Caco-2 (cell line): ENCODE results near the gene UST. TPM values are rescaled to one million over a fixed set of nuclear protein-coding genes. Genes with fewer than 3 reads are reported as not detected.

Source experiments
- BruUV-seq: library from RNA; stranded (reverse); fragments of 400-500 nt; replicated peaks from 2 replicates; lab custom pipeline; 2021; lab: Mats Ljungman, UMichigan
- CTCF ChIA-PET: fragments of 300-600 bp; sonication (Branson Sonifier 250); formaldehyde crosslinking; loops from one replicate; lab custom pipeline; 2022; ENCODE audit warnings: antibody characterized with exemption; lab: Charles Lee
- POLR2A ChIA-PET: fragments of 300-600 bp; sonication (Branson Sonifier 250); formaldehyde crosslinking; loops from one replicate; lab custom pipeline; 2022; ENCODE audit warnings: antibody characterized with exemption; lab: Charles Lee
- DNase-seq, 2 experiments: peaks; one replicate each; pipeline versions ENCODE4 v3.0.0 to v3.0.0-alpha.2; 2020 to 2022
- H3K27me3 ChIP-seq: replicated peaks from 2 replicates; pipeline ENCODE4 v1.6.0; 2011; ENCODE audit warnings: low read length; ENCODE audit not compliant: control insufficient read depth, insufficient read depth
- H3K36me3 ChIP-seq: 2 replicates; pipeline ENCODE4 v1.5.1; 2011; ENCODE audit warnings: low read length; ENCODE audit not compliant: control insufficient read depth, insufficient read depth
- H3K4me1 ChIP-seq: fragments of 250-450 bp; sonication (Bioruptor Pico); 2 replicates; pipeline ENCODE4 v1.5.1; 2020; ENCODE audit warnings: mild to moderate bottlenecking
- H3K4me3 ChIP-seq: 2 replicates; pipeline ENCODE4 v1.5.1; 2011; ENCODE audit warnings: low read depth, mild to moderate bottlenecking, control low read depth, low read length
- H3K9me3 ChIP-seq: fragments of 250-450 bp; sonication (Bioruptor Pico); 2 replicates; pipeline ENCODE4 v1.5.1; 2020; ENCODE audit warnings: mild to moderate bottlenecking, moderate library complexity
- H3K27ac Mint-ChIP-seq: one replicate; pipeline ENCODE4 v1.8.0; 2022; ENCODE audit warnings: mixed read lengths; ENCODE audit not compliant: unreplicated experiment
- H3K27me3 Mint-ChIP-seq: one replicate; pipeline ENCODE4 v1.8.0; 2022; ENCODE audit warnings: mixed read lengths; ENCODE audit not compliant: insufficient read depth, unreplicated experiment
- H3K36me3 Mint-ChIP-seq: one replicate; pipeline ENCODE4 v1.8.0; 2022; ENCODE audit warnings: mild to moderate bottlenecking, mixed read lengths; ENCODE audit not compliant: insufficient read depth, unreplicated experiment
- H3K4me1 Mint-ChIP-seq: one replicate; pipeline ENCODE4 v1.8.0; 2022; ENCODE audit warnings: low read depth, mixed read lengths; ENCODE audit not compliant: unreplicated experiment
- H3K4me3 Mint-ChIP-seq: one replicate; pipeline ENCODE4 v1.8.0; 2022; ENCODE audit warnings: mild to moderate bottlenecking, moderate library complexity, mixed read lengths; ENCODE audit not compliant: unreplicated experiment
- H3K9me3 Mint-ChIP-seq: one replicate; pipeline ENCODE4 v1.8.0; 2022; ENCODE audit warnings: mixed read lengths; ENCODE audit not compliant: unreplicated experiment
- intact Hi-C: fragments of 100-400 bp; cut with micrococcal nuclease; formaldehyde crosslinking; loops from one replicate; pipeline ENCODE4 v1.10.0; 2022; ENCODE audit not compliant: unreplicated experiment
- total RNA-seq: library from RNA; stranded (reverse); gene quantifications from 2 replicates; pipeline ENCODE4 v1.2.3, GENCODE V29; 2022
- TF ChIP-seq, protein P1 (sequence below), 2 experiments: fragments of 200-600 bp in 1 of 2; IDR thresholded peaks; 1 replicate in 1 of 2; 2 replicates in 1 of 2; pipeline versions ENCODE4 v1.5.1 to v1.8.0; 2011 to 2022; ENCODE audit warnings: antibody characterized with exemption in 1 of 2, control low read depth in 1 of 2, inconsistent platforms in 1 of 2, low read depth in 1 of 2, low read length in 1 of 2, mild to moderate bottlenecking in 1 of 2, moderate library complexity in 1 of 2; ENCODE audit not compliant: insufficient read depth in 1 of 2, severe bottlenecking in 1 of 2, unreplicated experiment in 1 of 2

Gene UST
- total RNA-seq, 1 experiment from 2014 or later: not detected

GRCh38 chr6:149114167-149114566 is 367.3 kb downstream of the UST start:
- TF ChIP-seq, protein P1, sequence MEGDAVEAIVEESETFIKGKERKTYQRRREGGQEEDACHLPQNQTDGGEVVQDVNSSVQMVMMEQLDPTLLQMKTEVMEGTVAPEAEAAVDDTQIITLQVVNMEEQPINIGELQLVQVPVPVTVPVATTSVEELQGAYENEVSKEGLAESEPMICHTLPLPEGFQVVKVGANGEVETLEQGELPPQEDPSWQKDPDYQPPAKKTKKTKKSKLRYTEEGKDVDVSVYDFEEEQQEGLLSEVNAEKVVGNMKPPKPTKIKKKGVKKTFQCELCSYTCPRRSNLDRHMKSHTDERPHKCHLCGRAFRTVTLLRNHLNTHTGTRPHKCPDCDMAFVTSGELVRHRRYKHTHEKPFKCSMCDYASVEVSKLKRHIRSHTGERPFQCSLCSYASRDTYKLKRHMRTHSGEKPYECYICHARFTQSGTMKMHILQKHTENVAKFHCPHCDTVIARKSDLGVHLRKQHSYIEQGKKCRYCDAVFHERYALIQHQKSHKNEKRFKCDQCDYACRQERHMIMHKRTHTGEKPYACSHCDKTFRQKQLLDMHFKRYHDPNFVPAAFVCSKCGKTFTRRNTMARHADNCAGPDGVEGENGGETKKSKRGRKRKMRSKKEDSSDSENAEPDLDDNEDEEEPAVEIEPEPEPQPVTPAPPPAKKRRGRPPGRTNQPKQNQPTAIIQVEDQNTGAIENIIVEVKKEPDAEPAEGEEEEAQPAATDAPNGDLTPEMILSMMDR (IDR thresholded peaks at IDR 0.05; ENCODE audit: insufficient read depth in 1 of 2, low read depth in 1 of 2, low read length in 1 of 2, severe bottlenecking in 1 of 2, unreplicated experiment in 1 of 2): no peak
- intact Hi-C loops: no loop called here
- H3K36me3 Mint-ChIP-seq: no peaks in the 10 kb centered on the region
- ChIA-PET CTCF (no interaction called here), POLR2A (no interaction called here)
- BruUV-seq: no TSS peak
- H3K27ac Mint-ChIP-seq: no peak overlapping the region
- no peaks in the 10 kb centered on the region for H3K9me3 Mint-ChIP-seq
- no peaks in the 10 kb centered on the region for H3K4me1 ChIP-seq
- no peaks in the 10 kb centered on the region for H3K9me3 ChIP-seq
- DNase-seq: no peak
- H3K36me3 ChIP-seq: no peaks in the 10 kb centered on the region
- no peaks in the 10 kb centered on the region for H3K27me3 ChIP-seq
- H3K27me3 Mint-ChIP-seq: no peaks in the 10 kb centered on the region
- no peak overlapping the region for H3K4me3 Mint-ChIP-seq
- H3K4me3 ChIP-seq: no peak overlapping the region
- no peaks in the 10 kb centered on the region for H3K4me1 Mint-ChIP-seq

- Mint-ChIP-seq H3K36me3 (no peaks in the 10 kb centered on the region), H3K27ac (no peak overlapping the region), H3K4me3 (no peak overlapping the region), H3K27me3 (peaks cover 2% of the 10 kb centered on the region), H3K4me1 (no peaks in the 10 kb centered on the region), H3K9me3 (peaks cover 9% of the 10 kb centered on the region)
- Histone ChIP-seq H3K9me3 (no peaks in the 10 kb centered on the region), H3K4me1 (no peaks in the 10 kb centered on the region), H3K4me3 (no peak overlapping the region), H3K27me3 (no peaks in the 10 kb centered on the region), H3K36me3 (no peaks in the 10 kb centered on the region)
- ChIA-PET POLR2A (no interaction called here), CTCF (no interaction called here)
- BruUV-seq: no TSS peak
- intact Hi-C loops: no loop called here
- TF ChIP-seq, protein P1 (IDR thresholded peaks at IDR 0.05; ENCODE audit: insufficient read depth in 1 of 2, low read depth in 1 of 2, low read length in 1 of 2, severe bottlenecking in 1 of 2, unreplicated experiment in 1 of 2): no peak
- no peak for DNase-seq
Measured at GRCh38 chr6:149118737-149119653, 372.2 kb downstream of the UST start.

GRCh38 chr6:149122850-149123821 is 376.3 kb downstream of the UST start:
- TF ChIP-seq, protein P1 (IDR thresholded peaks at IDR 0.05; ENCODE audit: insufficient read depth in 1 of 2, low read depth in 1 of 2, low read length in 1 of 2, severe bottlenecking in 1 of 2, unreplicated experiment in 1 of 2): no peak
- Mint-ChIP-seq H3K27me3 (peaks cover 5% of the 10 kb centered on the region), H3K36me3 (no peaks in the 10 kb centered on the region), H3K27ac (no peak overlapping the region), H3K4me1 (no peaks in the 10 kb centered on the region), H3K4me3 (no peak overlapping the region), H3K9me3 (peaks cover 16% of the 10 kb centered on the region)
- no peaks in the 10 kb centered on the region for H3K36me3 ChIP-seq
- no peak overlapping the region for H3K4me3 ChIP-seq
- no peak for DNase-seq
- intact Hi-C loops: no loop called here
- no peaks in the 10 kb centered on the region for H3K27me3 ChIP-seq
- no peaks in the 10 kb centered on the region for H3K9me3 ChIP-seq
- H3K4me1 ChIP-seq: no peaks in the 10 kb centered on the region
- ChIA-PET POLR2A (no interaction called here), CTCF (no interaction called here)
- no TSS peak for BruUV-seq
